SKM-1 (cell line): ENCODE results near the gene CAVIN4.

ENCODE experiments used
- DNase-seq: peaks from one replicate; lab custom pipeline; 2025; ENCODE audit not compliant: unreplicated experiment; lab: John Stamatoyannopoulos, UW

The CAVIN4 gene

GRCh38 chr9:100577776-100578448 lies at the start of gene CAVIN4:
TSS of gene CAVIN4 (plus strand) at chr9:100578079. CDS start at chr9:100578144, 65 bp downstream.
- DNase-seq: no peak

DNA sequence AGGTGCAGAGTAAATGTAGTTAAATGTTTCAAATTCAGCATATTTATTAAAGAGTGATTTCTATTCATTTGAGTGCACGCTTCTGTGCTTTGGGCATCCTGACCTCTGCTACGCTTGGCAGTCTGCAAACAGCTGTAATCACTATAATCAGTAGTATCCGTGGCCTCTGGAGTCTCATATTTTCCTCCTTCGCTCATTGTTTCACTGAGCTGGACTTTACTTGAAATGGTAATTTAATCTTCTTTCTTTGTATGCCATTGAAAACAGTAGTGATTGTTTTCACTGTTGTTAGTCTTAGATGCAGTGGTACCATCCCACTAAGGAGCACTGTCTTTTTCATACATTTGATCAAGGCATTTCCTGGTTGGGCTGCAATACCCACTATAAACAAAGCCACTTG lies 43.5 kb upstream of the CAVIN4 start:
- DNase-seq: no peak

DNA sequence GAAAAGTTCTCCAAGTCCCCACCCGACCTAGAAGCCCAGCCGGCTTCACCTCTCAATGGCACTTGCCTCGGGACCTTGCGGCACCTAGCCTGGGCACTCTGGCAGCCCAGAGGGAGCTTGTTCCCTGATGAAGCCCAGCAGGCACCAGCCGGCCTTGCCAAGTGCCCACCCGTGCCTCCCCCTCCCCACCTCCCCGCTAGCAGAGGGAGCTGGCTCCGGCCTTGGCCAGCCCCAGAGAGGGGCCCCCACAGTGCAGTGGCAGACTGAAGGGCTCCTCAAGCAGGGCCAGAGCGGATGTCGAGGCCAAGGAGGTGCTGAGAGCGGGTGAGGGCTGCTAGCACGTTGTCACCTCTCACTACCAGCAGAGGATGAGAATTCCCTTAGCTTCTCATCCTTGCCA lies 37.6 kb upstream of the CAVIN4 start:
- DNase-seq: no peak

- no peak for DNase-seq
Measured at GRCh38 chr9:100549048-100549447, 28.8 kb upstream of the CAVIN4 start.

DNA sequence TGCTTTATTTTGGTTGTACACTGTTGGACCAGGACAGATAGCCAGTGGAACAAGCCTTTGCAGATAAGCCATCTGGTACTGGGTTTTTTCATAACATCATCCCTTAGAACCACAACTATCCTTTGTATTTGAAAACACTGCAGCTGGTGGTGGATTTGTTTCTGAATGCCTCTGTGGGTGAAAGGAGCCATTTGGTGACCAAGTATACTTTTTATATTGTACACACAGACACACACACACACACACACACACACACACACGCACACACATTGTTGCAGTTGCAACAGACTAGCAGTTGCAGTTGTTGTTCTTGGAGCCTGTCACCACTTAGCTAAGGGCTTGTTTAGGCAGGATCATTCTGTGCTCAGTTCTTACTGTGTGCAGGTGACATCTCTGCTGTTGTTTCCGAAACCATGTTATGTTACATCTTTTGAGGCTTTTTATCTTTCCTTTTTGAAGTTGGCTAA lies 22.9 kb upstream of the CAVIN4 start:
- DNase-seq: no peak

- no peak for DNase-seq
Measured at GRCh38 chr9:100555471-100555870, 22.4 kb upstream of the CAVIN4 start.

DNA sequence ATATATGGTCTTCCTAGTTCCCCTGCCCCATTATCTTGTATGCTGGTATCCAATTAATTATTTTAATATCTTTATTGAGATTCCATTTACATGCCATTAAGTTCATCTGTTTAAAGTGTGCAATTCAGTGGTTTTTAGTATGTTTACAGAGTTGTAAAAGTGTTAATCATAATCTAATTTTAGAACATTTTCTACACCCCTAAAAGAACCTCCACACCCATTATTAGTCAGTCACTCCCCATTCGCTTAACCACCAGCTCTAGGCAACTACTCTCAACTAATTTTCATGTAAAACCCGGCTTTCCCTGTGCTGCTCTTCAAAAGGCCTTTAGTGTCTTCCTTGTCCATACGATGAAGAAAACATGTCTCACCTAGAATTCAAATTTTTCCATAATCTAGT lies 20.8 kb upstream of the CAVIN4 start:
- no peak for DNase-seq

GRCh38 chr9:100561256-100561655 lies 16.6 kb upstream of the CAVIN4 start:
- DNase-seq: no peak

DNA sequence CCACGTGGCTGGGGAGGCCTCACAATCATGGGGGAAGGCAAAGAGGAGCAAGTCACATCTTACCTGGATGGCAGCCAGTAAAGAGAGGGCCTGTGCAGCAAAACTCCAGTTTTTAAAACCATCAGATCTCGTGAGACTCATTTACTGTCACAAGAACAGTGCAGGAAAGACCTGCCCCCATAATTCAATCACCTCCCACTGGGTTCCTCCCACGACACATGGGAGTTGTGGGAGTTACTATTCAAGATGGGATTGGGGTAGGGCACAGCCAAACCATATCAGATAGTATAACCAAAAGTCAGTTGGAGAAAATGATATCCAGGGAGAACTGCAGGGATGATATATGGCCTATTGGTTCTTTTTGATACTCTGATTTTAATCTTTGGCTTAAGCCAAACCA lies 10.0 kb upstream of the CAVIN4 start:
- DNase-seq: no peak

DNA sequence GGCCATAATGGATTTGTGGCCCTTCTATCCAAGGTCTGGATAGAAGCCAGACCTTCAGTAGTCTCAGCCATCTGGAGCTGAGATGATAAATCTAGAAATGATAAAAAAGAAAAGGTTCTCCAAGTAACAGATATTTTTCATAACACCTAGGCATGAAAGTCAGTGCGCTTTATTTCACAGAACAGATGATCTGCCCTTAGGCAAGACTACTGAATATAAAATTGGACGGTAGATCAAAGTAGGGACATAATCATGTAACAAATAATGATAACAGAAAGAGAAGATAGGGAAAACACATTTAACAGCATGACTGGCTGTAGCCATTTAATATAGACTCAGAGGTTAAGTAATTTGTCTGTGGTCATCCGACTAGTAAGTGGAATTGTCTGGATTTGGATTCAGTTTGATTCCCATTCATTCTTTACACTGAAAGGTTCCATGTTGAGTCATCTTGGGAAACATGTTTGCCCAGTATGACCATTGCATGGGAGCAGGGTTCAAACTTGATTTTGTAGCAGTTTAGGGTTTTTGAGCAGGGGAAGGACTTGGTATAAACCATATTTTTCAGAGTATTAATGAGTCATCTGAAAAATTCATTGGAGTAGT lies 4.1 kb upstream of the CAVIN4 start:
- no peak for DNase-seq

- DNase-seq: no peak
Measured at GRCh38 chr9:100575006-100575405, 2.9 kb upstream of the CAVIN4 start.

GRCh38 chr9:100575765-100576386 lies 2.0 kb upstream of the CAVIN4 start:
- DNase-seq: no peak

DNA sequence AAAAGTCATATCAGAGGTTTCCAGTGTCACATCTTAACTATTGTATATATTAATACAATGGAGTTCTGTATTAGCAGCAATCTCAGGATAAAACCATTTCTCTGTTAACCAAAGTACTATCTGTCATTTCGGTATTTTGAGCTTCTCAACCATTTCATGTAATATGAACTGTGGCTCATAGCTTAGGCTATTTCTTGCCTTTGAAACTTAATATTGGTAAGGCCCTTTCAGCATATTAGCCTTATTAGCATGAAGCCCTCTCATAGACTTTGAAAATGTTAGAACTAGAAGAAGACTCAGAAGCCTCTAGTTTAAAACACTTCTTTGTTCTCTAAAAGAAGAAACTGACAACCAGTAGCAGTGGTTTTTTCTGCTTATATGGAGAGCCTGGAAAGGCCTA lies 731 bp downstream of the CAVIN4 start:
- DNase-seq: no peak

- no peak for DNase-seq
Measured at GRCh38 chr9:100579665-100580064, 1.8 kb downstream of the CAVIN4 start.

DNA sequence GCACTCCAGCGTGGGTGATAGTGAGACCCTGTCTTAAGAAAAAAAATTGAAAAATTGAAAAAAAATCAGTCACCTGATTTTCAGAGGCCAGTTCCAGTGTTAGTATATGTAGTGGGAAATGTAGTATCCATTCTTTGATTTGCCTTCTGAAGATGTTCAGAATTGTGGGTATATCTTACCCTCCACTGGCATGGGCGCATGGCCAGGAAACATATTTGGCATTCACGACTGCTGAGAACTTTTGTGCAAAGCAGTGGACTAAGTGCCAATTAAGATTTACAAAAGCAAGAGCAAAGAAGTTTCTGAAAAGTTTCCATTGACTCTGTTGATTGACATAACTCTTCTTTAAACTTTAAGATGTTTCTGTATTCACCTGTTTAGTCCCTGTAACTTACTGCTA lies 2.4 kb downstream of the CAVIN4 start:
- no peak for DNase-seq

GRCh38 chr9:100581081-100581480 lies 3.2 kb downstream of the CAVIN4 start:
- DNase-seq: no peak

DNA sequence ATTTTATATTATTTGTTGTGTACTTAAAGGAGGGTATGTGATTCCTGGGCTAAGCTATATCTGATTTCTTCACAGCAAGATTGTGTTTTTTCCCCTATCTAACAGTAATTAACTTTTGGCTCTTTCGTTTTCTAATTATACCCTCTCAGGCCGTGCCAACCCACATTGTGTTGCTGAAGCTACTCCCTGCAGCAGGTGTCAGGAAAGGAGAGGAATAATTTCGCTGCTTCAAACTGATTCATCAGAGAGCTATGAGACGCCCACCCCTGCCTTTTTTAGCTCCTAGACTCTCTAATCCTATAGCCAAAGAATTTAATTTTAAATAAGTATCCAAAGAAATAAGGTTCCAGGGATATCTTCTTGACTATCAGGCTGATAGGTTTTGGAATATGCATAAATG lies 3.8 kb downstream of the CAVIN4 start:
- DNase-seq: no peak

DNA sequence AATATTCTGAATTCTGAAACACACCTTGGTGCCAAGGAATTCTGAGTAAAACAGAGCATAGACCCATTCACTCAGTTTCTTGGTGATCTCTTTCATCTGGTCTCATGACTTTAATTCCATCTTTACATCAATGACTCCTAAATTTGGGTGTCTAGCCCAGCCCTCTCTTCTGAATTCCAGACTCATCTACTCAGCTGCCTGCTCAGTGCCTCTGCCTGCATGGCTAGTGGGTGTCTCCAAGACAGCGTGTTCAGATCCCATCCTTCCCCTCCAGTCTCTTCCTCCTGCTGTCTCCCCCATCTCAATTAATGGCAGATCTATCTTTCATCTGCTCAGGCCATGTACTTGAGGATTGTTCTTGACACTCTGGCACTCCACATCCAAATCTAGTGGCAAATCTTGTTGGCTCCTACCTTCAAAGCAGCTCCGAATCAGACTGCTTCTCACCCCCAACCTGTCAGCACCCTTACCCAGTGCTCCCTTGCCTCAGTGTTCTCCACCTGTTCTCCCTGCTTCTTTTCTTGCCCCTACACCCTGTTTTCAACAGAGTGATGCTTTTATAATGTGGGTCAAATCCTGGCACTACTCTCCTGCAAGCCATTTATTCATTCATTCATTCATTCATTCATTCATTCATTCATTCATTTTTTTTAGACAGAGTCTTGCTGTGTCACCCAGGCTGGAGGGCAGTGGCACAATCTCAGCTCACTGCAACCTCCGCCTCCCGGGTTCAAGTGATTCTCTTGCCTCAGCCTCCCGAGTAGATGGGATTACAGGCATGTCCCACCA lies 5.3 kb downstream of the CAVIN4 start:
- no peak for DNase-seq

- DNase-seq: no peak
Measured at GRCh38 chr9:100584951-100585350, 7.1 kb downstream of the CAVIN4 start.

GRCh38 chr9:100586093-100586492 lies 8.2 kb downstream of the CAVIN4 start:
- no peak for DNase-seq

- no peak for DNase-seq
Measured at GRCh38 chr9:100587375-100587774, 9.5 kb downstream of the CAVIN4 start.

- DNase-seq: no peak
Measured at GRCh38 chr9:100589582-100589981, 11.7 kb downstream of the CAVIN4 start.
